Hepatocyte (in vitro differentiated cells): ENCODE data around the gene ACOX3. TPM values are rescaled to one million over a fixed set of nuclear protein-coding genes. Genes with fewer than 3 reads are reported as not detected.

Experiments
- DNase-seq: peaks from one replicate; pipeline ENCODE4 v3.0.0-alpha.2; 2016; ENCODE audit warnings: low spot score
- H2AFZ ChIP-seq: fragments of 200-600 bp; sonication (generic); 2 replicates; pipeline ENCODE4 v1.6.0; 2016; ENCODE audit warnings: antibody characterized with exemption, mild to moderate bottlenecking
- H3K27ac ChIP-seq: fragments of 200-600 bp; sonication (generic); 2 replicates; pipeline ENCODE4 v1.5.1; 2016; ENCODE audit warnings: mild to moderate bottlenecking
- H3K27me3 ChIP-seq: fragments of 200-600 bp; sonication (generic); 2 replicates; pipeline ENCODE4 v1.6.1; 2016
- H3K36me3 ChIP-seq: fragments of 200-600 bp; sonication (generic); replicated peaks from 2 replicates; pipeline ENCODE4 v1.5.1; 2016; ENCODE audit warnings: low read depth; ENCODE audit not compliant: insufficient read depth
- H3K4me1 ChIP-seq: fragments of 200-600 bp; sonication (generic); 2 replicates; pipeline ENCODE4 v1.5.1; 2016; ENCODE audit warnings: mild to moderate bottlenecking, moderate library complexity; ENCODE audit not compliant: insufficient read depth
- H3K4me2 ChIP-seq: fragments of 200-600 bp; sonication (generic); 2 replicates; pipeline ENCODE4 v1.6.0; 2016
- H3K4me3 ChIP-seq: fragments of 200-600 bp; sonication (generic); 2 replicates; pipeline ENCODE4 v1.5.1; 2016; ENCODE audit warnings: mild to moderate bottlenecking
- H3K79me2 ChIP-seq: fragments of 200-600 bp; sonication (generic); 2 replicates; pipeline ENCODE4 v1.6.0; 2017; ENCODE audit warnings: mild to moderate bottlenecking
- H3K9me2 ChIP-seq: fragments of 200-600 bp; sonication (generic); replicated peaks from 2 replicates; pipeline ENCODE4 v1.6.0; 2017; ENCODE audit warnings: mild to moderate bottlenecking; ENCODE audit not compliant: insufficient read depth
- H3K9me3 ChIP-seq: fragments of 200-600 bp; sonication (generic); 2 replicates; pipeline ENCODE4 v1.5.1; 2016; ENCODE audit warnings: low read depth, mild to moderate bottlenecking
- H4K20me1 ChIP-seq: fragments of 200-600 bp; sonication (generic); 2 replicates; pipeline ENCODE4 v1.6.0; 2016; ENCODE audit warnings: mild to moderate bottlenecking; ENCODE audit not compliant: insufficient read depth, poor library complexity, severe bottlenecking
- CTCF ChIP-seq: fragments of 200-600 bp; sonication (generic); IDR thresholded peaks from 2 replicates; pipeline ENCODE4 v1.5.1; 2016; ENCODE audit warnings: antibody characterized with exemption, mild to moderate bottlenecking; ENCODE audit not compliant: poor library complexity
- EZH2 ChIP-seq: fragments of 200-600 bp; sonication (generic); IDR thresholded peaks from 2 replicates; pipeline ENCODE4 v1.6.1; 2016; ENCODE audit warnings: antibody characterized with exemption, mild to moderate bottlenecking, borderline replicate concordance
- EZH2phosphoT487 ChIP-seq: fragments of 200-600 bp; sonication (generic); IDR thresholded peaks from one replicate; pipeline ENCODE4 v1.6.1; 2018; ENCODE audit warnings: antibody characterized with exemption, mild to moderate bottlenecking, low read depth, moderate library complexity; ENCODE audit not compliant: unreplicated experiment, severe bottlenecking
- WGBS: methylation state at CpG from one replicate; pipeline ENCODE4 v1.1.6; 2016; ENCODE audit warnings: low lambda C conversion rate; ENCODE audit errors: missing lambda C conversion rate; 5-methylcytosine and 5-hydroxymethylcytosine counted together
- polyA plus RNA-seq: library from polyadenylated mRNA; unstranded; fragments of >200 nt; fragmentation: Nextera tagmentation; extraction: Ambion mirVana; gene quantifications from 2 replicates; pipeline ENCODE4 v1.2.1, GENCODE V29; 2016
- total RNA-seq: library from RNA; depleted of rRNA; stranded (reverse); fragments of >200 nt; gene quantifications from 2 replicates; pipeline ENCODE4 v1.2.3, GENCODE V29; 2014

The ACOX3 gene
- total and polyA plus RNA-seq, 2 experiments from 2014 or later: 17.6 to 22.5 TPM

GRCh38 chr4:8331575-8331955 lies 109.0 kb downstream of the ACOX3 start:
- 77% methylated on average over 6 of the region's 6 CpGs for WGBS
- H4K20me1 ChIP-seq: no peaks in the 10 kb centered on the region
- TF ChIP-seq CTCF (no peak), EZH2phosphoT487 (no peak), EZH2 (no peak)
- no peak overlapping the region for H3K27ac ChIP-seq
- H3K4me2 ChIP-seq: no peak overlapping the region
- no peak overlapping the region for H2AFZ ChIP-seq
- H3K27me3 ChIP-seq: no peaks in the 10 kb centered on the region
- H3K36me3 ChIP-seq: no peaks in the 10 kb centered on the region
- H3K9me3 ChIP-seq: no peaks in the 10 kb centered on the region
- H3K4me3 ChIP-seq: no peak overlapping the region
- no peaks in the 10 kb centered on the region for H3K79me2 ChIP-seq
- no peak for DNase-seq
- H3K4me1 ChIP-seq: no peaks in the 10 kb centered on the region
- H3K9me2 ChIP-seq: no peaks in the 10 kb centered on the region

- no peaks in the 10 kb centered on the region for H3K9me3 ChIP-seq
- no peak overlapping the region for H3K4me2 ChIP-seq
- no peak overlapping the region for H3K4me3 ChIP-seq
- H3K36me3 ChIP-seq: no peaks in the 10 kb centered on the region
- 79% methylated on average over 14 of the region's 15 CpGs for WGBS
- no peaks in the 10 kb centered on the region for H3K27me3 ChIP-seq
- H3K27ac ChIP-seq: no peak overlapping the region
- no peaks in the 10 kb centered on the region for H4K20me1 ChIP-seq
- H2AFZ ChIP-seq: no peak overlapping the region
- DNase-seq: no peak
- no peaks in the 10 kb centered on the region for H3K9me2 ChIP-seq
- no peaks in the 10 kb centered on the region for H3K79me2 ChIP-seq
- TF ChIP-seq CTCF (no peak), EZH2phosphoT487 (no peak), EZH2 (no peak)
- H3K4me1 ChIP-seq: no peaks in the 10 kb centered on the region
Measured at GRCh38 chr4:8330821-8331574, 109.5 kb downstream of the ACOX3 start.

- H2AFZ ChIP-seq: no peak overlapping the region
- H3K9me3 ChIP-seq: no peaks in the 10 kb centered on the region
- no peak overlapping the region for H3K4me3 ChIP-seq
- no peak for DNase-seq
- no peaks in the 10 kb centered on the region for H4K20me1 ChIP-seq
- no peaks in the 10 kb centered on the region for H3K79me2 ChIP-seq
- TF ChIP-seq EZH2phosphoT487 (no peak), EZH2 (no peak), CTCF (no peak)
- no peak overlapping the region for H3K27ac ChIP-seq
- H3K36me3 ChIP-seq: no peaks in the 10 kb centered on the region
- H3K27me3 ChIP-seq: no peaks in the 10 kb centered on the region
- H3K9me2 ChIP-seq: no peaks in the 10 kb centered on the region
- no peaks in the 10 kb centered on the region for H3K4me1 ChIP-seq
- 91% methylated on average over 17 of the region's 20 CpGs for WGBS
- no peak overlapping the region for H3K4me2 ChIP-seq
Measured at GRCh38 chr4:8329859-8330761, 110.4 kb downstream of the ACOX3 start.
